ENCODE measurements around the gene IPO8.

IPO8 gene

DNA sequence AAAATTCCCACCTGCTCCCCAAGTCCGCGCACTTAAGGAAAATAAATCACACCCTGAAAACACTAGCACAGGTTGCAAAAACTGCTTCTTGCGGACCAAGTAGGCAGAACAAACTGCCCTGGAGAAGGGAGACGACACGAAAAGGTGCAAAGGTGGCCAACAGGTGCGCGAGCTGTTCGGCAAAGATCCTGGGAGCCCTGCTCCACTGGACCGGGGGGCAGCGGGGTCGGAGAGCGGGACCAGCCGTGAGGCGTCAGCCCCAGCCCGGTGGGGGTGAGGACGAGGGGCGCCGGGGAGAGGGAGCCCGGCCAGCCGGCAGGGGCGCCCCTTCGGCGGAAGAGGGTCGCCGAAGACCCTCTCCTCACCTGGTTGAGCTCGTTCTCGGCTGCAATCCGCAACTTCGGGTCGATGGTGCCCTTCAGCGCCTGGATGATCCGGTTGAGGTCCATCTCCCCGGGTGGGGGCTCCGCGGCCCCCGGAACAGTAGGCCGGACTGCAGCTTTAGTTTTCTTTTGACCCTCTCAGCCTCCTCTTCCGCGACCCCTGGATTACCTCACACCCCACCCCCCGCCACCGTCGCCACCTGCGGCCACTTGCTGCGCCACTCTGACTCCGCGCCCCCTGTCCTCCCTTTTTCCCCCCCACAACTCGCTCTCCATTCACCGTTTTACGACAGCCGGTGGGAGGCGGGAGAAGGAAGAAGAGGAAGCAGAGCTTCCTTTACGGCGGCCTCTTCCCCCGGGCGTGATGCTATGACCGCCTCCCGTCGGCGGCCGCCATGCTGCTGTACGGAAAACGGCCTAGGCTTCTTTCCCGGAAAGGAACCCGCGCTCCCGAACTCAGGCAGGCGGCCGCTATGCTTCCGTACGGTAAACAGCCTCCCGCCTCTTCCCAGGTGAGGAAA lies at the start of gene IPO8:
Gene IPO8 (minus strand): TSS at position 671 of the 904 bp plus-strand sequence. CDS start 222 bp downstream, at position 449.
- DNase-seq, result peak; percentile 68

DNA sequence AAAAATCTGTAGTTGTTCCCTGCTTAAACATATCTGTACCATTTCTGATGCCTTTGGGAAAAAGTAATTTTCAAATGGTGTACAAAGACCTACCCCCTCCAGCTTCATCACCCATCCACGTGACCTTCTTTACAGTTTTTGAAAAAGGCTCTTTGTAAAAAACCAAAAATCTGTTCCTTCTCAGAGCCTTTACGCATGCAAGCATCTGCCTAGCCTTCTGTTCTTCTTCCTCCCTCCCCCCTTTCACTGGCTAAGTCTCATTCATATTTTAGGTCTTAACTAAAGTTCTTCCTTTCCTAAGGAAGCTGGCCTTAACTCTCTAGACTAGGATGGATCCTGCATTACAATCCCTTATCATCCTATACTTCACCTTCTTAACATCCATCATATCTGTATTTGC lies 48.7 kb upstream of the IPO8 start:
- DNase-seq, result no peak

DNA sequence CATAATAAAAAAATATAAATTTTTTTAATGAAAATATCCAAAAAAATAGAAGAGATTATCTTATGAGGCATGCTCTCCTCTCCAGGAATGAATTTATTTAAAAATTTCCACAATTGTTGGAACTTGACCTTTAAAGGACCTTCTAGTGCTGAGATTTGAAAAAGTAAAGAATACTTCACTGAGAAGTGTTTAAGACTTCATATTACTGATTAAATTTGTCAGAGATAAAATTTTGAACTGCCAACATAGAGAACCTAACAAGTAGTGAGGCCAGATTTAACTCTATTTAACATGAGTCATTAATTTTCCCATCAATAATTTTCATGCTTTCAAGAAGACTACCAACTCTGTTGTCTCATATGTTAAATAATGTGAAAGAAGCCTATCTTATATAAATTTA lies 44.6 kb upstream of the IPO8 start:
- no peak for DNase-seq

DNA sequence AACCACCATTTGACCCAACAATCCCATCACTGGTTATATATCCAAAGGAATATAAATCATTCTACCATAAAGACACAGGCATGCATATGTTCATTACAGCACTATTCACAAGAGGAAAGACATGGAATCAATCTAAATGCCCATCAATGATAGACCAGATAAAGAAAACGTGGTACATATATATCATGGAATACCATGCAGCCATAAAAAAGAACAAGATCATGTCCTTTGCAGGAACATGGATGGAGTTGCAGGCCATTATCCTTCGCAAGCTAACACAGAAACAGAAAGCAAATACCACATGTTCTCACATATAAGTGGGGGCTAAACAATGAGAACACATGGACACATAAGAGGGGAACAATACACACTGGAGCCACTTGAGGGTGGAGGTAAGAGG lies 43.4 kb upstream of the IPO8 start:
- no peak for DNase-seq

GRCh38 chr12:30732954-30733637 lies 37.4 kb upstream of the IPO8 start:
- DNase-seq, result no peak

DNA sequence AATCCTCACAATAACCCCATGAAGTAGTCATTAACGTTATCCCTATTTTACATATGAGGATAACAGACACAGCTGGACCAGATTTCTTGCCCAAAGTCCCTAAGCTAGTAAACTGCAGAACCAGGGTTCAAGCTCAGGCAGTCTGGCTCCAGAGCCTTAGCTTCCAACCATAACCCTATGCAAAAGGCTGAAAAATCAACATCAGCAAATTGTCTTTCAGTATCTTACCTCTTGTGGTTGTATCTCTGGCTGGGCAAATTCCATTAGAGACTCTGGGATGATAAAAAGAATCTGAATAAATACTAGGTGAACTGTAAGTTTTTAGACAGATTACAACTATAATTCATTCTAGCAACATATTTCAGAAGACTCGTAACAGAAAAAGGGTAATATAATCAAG lies 34.3 kb upstream of the IPO8 start:
- no peak for DNase-seq

DNA sequence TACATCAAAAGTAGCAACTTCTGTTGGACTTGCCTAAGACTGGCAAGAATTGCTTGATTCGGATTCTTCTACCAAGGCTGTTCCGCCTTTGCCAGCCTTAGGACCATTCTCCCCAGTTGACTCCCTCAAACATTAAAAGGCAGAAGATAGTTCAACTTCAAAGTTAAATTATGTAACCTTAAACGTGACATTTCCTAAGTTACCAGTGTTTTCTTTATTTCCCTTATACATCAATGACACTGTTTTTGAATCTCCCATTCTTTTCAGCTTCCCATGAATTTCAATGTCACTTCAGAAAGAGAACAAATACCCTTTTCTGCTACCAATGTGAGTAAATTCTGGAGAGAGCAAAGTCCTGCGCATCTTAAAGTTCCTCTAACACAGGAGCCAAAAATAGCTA lies 33.9 kb upstream of the IPO8 start:
- DNase-seq, result no peak

- no peak for DNase-seq
Measured at GRCh38 chr12:30726647-30727046, 31.0 kb upstream of the IPO8 start.

DNA sequence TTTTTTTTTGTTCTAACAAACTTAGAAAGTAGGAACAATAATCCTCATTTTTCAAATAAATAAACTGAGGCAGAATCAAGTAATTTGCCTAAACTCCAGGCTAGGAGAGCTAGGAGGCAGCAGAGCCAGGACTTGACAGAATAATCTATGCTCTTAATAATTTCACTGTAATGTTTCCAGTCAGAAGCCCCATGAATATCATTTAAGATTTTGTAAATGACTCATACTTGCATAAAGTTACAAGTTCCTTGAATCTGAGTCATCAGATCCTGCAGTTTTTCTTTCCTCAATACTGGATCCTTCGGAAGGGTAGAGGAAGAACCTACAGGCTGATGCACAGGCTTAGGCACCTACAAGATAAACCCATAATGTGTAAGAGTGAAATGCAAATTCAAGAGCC lies 30.1 kb upstream of the IPO8 start:
- DNase-seq, result no peak

DNA sequence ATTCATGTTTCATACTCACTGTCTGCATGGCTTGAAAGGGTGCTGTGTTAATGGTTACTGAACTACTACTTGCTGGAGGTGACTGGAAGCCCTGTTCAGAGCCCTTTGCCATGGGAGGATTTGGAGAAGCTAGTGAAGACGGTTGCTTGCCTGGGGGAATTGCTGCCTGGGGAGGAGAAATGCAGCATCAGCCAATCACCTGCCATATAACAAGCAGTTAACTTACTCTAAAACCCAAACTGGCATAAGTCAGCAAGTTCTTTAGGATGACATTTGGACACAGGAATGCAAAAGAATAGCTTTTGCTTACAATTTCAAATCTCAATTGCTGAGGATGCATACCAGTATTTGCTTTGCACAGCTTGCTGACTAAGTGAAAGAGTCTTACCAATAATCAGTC lies 23.4 kb upstream of the IPO8 start:
- DNase-seq, result no peak

DNA sequence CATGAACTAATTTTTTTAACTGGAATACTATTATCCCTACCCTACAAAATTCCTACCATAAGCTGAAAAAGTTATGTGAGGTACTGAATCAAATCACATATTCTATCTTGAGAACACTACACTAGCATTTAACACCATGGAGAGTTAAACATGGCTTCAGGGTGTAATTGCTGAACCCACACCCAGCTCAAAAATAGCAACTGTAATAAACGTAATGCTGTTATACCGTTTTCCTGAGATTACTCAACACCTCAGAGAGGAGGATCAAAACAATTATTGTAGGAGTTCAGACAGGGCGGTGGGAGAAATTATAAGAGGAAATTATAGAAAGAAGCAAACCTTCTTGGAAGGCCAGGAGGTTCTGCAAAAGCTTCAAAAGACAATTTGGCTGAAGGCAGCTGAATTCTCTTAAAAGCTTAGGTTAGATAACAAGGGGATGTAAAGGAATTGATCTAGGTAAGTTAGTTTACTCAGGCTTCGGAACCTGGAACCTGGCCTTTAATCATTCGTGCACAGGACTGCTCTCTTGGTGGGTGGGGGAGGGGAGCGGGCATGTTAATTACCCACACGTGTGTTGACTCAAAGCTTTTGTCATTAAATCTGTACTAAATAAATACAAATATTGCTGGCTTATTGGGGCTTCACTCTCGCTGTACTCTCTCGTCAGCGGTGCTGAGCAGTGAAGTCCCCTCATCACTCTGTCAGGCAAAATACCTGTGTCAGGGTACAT lies 12.1 kb upstream of the IPO8 start:
- DNase-seq, result no peak

- DNase-seq, result peak; percentile 4
Measured at GRCh38 chr12:30706476-30706875, 10.8 kb upstream of the IPO8 start.

DNA sequence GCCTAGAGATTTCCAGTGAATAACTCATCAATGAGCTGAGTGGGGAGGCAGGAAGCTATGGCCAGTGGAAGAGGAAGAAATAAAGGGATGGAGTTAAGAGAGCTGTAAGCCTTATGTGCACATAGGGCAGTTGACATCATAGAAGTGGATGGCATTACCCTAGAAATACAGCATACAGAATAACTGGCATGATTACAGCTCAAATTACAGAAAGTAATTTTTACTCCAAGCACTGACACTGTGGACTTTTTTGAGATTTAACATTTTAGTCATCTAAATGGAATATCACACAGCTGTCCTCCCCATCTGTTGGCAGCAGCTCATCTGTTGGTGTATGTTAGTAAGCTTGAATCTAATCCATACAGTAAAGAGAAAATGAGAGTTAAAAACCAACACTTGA lies 5.4 kb upstream of the IPO8 start:
- DNase-seq, result no peak

GRCh38 chr12:30700216-30700900 lies 4.7 kb upstream of the IPO8 start:
- no peak for DNase-seq

DNA sequence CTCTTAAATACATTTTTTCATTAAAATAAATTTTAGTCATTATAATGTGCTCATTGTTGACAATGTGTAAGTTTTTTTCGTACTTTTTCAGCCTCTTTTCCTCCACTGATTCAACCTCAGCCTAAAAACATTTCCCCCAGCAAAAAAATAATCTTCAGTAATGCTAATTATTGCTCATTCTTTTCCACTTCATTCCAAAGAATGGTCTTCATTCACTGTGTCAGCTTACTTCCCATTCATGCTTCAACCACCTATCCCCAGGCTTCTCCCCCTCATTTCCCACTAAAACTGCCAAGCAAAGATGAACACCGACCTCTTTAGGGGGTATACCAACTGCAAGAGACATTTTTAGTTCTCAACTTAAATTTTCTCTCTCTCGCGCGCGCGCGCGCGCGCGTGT lies 2.7 kb upstream of the IPO8 start:
- DNase-seq, result no peak

- DNase-seq, result no peak
Measured at GRCh38 chr12:30696943-30697342, 1.3 kb upstream of the IPO8 start.

GRCh38 chr12:30696486-30696885 lies 817 bp upstream of the IPO8 start:
- DNase-seq, result no peak

DNA sequence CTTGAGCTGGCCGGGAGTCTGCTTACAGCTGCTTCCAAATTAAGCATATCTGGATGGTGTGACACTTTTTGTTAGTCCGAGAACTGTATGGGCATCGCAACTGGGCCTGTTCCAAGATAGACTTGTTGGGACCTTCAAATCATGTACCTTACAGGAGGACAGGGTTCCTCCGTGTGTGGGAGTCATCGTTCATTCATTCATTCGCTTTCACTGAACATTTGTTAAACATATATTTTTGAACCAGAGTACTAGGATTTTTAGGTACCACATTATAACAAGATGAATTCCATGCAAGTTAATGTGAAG lies 387 bp upstream of the IPO8 start:
- DNase-seq, result no peak

GRCh38 chr12:30694412-30695198 lies 1.1 kb downstream of the IPO8 start:
- DNase-seq, result peak; percentile 11

DNA sequence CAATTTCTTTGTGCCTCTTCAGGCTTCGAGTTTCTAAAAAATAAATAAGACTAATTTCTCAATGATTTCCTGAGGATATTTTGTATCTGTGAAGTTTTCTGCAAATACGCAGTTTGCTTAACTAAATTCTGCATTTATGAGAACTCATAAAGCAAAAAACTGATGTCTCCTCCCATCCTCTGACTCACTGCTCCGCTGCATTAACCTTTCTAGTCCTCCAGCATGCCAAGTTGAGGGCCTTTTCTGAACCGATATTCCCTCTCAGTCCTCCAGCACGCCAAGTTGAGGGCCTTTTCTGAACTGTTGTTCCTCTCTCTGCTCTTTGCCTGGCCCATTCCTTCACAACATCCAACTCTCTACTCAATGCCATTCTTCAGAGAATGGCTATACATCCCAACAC lies 3.2 kb downstream of the IPO8 start:
- DNase-seq, result no peak

- no peak for DNase-seq
Measured at GRCh38 chr12:30691122-30691879, 4.4 kb downstream of the IPO8 start.
